Tibial artery (tissue), 4 donors: Measurements from ENCODE around the gene COL18A1.
A peak's percentile ranks its signal among the peaks of the same experiment; 100 is the strongest.

Experiments used
- DNase-seq, 2 donors: peaks; one replicate each; pipeline ENCODE4 v3.0.0-alpha.2; 2019
- H3K27ac ChIP-seq, 2 donors: fragments of 200-600 bp; sonication (generic) in 1 of 2; 1 replicate in 1 of 2; 2 replicates in 1 of 2; pipeline ENCODE4 v1.5.1; 2018 to 2019; ENCODE audit warnings: mild to moderate bottlenecking in 1 of 2
- H3K27me3 ChIP-seq, 2 donors: fragments of 200-600 bp; sonication (generic) in 1 of 2; one replicate each; pipeline versions ENCODE4 v1.5.1 to v1.6.0; 2016 to 2019
- H3K36me3 ChIP-seq, 3 donors: fragments of 200-600 bp; sonication (generic) in 2 of 3; one replicate each; pipeline ENCODE4 v1.5.1; 2016 to 2019; ENCODE audit warnings: mild to moderate bottlenecking in 2 of 3
- H3K4me1 ChIP-seq, 4 donors: fragments of 200-600 bp; sonication (generic) in 2 of 4; 1 replicate in 3 of 4; 2 replicates in 1 of 4; pipeline ENCODE4 v1.5.1; 2016 to 2019
- H3K4me3 ChIP-seq, 2 donors: fragments of 200-600 bp; sonication (generic) in 1 of 2; 1 replicate in 1 of 2; 2 replicates in 1 of 2; pipeline ENCODE4 v1.5.1; 2018 to 2019; ENCODE audit warnings: mild to moderate bottlenecking in 2 of 2
- H3K9me3 ChIP-seq, 3 donors: fragments of 200-600 bp; sonication (generic) in 1 of 3; one replicate each; pipeline ENCODE4 v1.5.1; 2016 to 2019
- CTCF ChIP-seq, 2 experiments: fragments of 200-600 bp in 1 of 2; fragments of 450-650 bp in 1 of 2; IDR thresholded peaks; one replicate each; pipeline ENCODE4 v1.5.1; 2017 to 2019; ENCODE audit warnings: antibody characterized with exemption in 2 of 2, mild to moderate bottlenecking in 1 of 2, moderate library complexity in 1 of 2
- intact Hi-C: fragments of 100-400 bp; cut with DNase I; formaldehyde crosslinking; loops from one replicate; pipeline ENCODE4 v1.15.0; 2023; ENCODE audit warnings: low total_unique reads

The COL18A1 gene

GRCh38 chr21:45543371-45543709 is 138.4 kb downstream of the COL18A1 start:
- no peak for TF ChIP-seq CTCF (IDR thresholded peaks at IDR 0.05)
- Histone ChIP-seq H3K27me3 (no peaks in the 10 kb centered on the region), H3K4me3 (no peak overlapping the region), H3K27ac (peak overlapping the region in 1 of 2 donors; percentile 48), H3K4me1 (peaks cover 0 to 23% (median 13%) of the 10 kb centered on the region in 4 donors), H3K36me3 (no peaks in the 10 kb centered on the region), H3K9me3 (no peaks in the 10 kb centered on the region)
- intact Hi-C loops: no loop called here
- DNase-seq: peak; percentile 18 to 62

- intact Hi-C loops: no loop called here
- no peaks in the 10 kb centered on the region for H3K9me3 ChIP-seq
- H3K36me3 ChIP-seq: no peaks in the 10 kb centered on the region
- peak in 1 of 2 donors; percentile 63 for DNase-seq
- TF ChIP-seq CTCF (IDR thresholded peaks at IDR 0.05): no peak
- no peak overlapping the region for H3K4me3 ChIP-seq
- H3K27me3 ChIP-seq: no peaks in the 10 kb centered on the region
- H3K4me1 ChIP-seq: peaks cover 0 to 23% (median 13%) of the 10 kb centered on the region in 4 donors
- no peak overlapping the region for H3K27ac ChIP-seq
Observed at GRCh38 chr21:45543710-45544448, 138.9 kb downstream of the COL18A1 start.

- no peak overlapping the region for H3K27ac ChIP-seq
- no peaks in the 10 kb centered on the region for H3K36me3 ChIP-seq
- intact Hi-C loops: no loop called here
- H3K4me1 ChIP-seq: peaks cover 0 to 23% (median 13%) of the 10 kb centered on the region in 4 donors
- no peaks in the 10 kb centered on the region for H3K9me3 ChIP-seq
- peak in 1 of 2 donors; percentile 62 for DNase-seq
- H3K4me3 ChIP-seq: no peak overlapping the region
- H3K27me3 ChIP-seq: peaks cover 0 to 7% of the 10 kb centered on the region in 2 donors
- TF ChIP-seq CTCF (IDR thresholded peaks at IDR 0.05): no peak
Observed at GRCh38 chr21:45544449-45545235, 139.7 kb downstream of the COL18A1 start.

GRCh38 chr21:45545236-45545570 is 140.2 kb downstream of the COL18A1 start:
- Histone ChIP-seq H3K36me3 (no peaks in the 10 kb centered on the region), H3K27me3 (peaks cover 0 to 12% of the 10 kb centered on the region in 2 donors), H3K27ac (no peak overlapping the region), H3K9me3 (no peaks in the 10 kb centered on the region), H3K4me1 (peaks cover 0 to 23% (median 13%) of the 10 kb centered on the region in 4 donors), H3K4me3 (no peak overlapping the region)
- TF ChIP-seq CTCF (IDR thresholded peaks at IDR 0.05): no peak
- DNase-seq: no peak
- intact Hi-C loops: no loop called here

GRCh38 chr21:45545691-45546531 is 140.9 kb downstream of the COL18A1 start:
- Histone ChIP-seq H3K36me3 (no peaks in the 10 kb centered on the region), H3K9me3 (no peaks in the 10 kb centered on the region), H3K27me3 (peaks cover 0 to 12% of the 10 kb centered on the region in 2 donors), H3K4me1 (peaks cover 0 to 23% (median 13%) of the 10 kb centered on the region in 4 donors), H3K4me3 (no peak overlapping the region), H3K27ac (no peak overlapping the region)
- TF ChIP-seq CTCF (IDR thresholded peaks at IDR 0.05): no peak
- intact Hi-C loops: no loop called here
- DNase-seq: no peak
